HCT116 (cell line): Measurements from ENCODE around the gene DHRS12. TPM values are rescaled to one million over a fixed set of nuclear protein-coding genes. Genes with fewer than 3 reads are reported as not detected.

Experiments used
- ATAC-seq: fragments of 200-7000 bp; cut with Tn5 transposase; 2 replicates; pipeline ENCODE4 v1.9.1; 2020; ENCODE audit warnings: mild to moderate bottlenecking, moderate library complexity
- BruUV-seq: library from RNA; stranded (reverse); fragments of 400-500 nt; replicated peaks from 2 replicates; lab custom pipeline; 2021; lab: Mats Ljungman, UMichigan
- CTCF ChIA-PET: fragments of 300-600 bp; sonication (Branson Sonifier 250); formaldehyde crosslinking; loops from one replicate; lab custom pipeline; 2021; ENCODE audit warnings: antibody characterized with exemption; lab: Charles Lee
- POLR2A ChIA-PET: fragments of 300-600, 350-600 bp; sonication (Branson Sonifier 250); formaldehyde crosslinking; loops from one replicate; lab custom pipeline; 2021; ENCODE audit warnings: antibody characterized with exemption; lab: Charles Lee
- RAD21 ChIA-PET, 2 experiments: fragments of 300-600 bp; sonication (Branson Sonifier 250); formaldehyde crosslinking; loops; one replicate each; lab custom pipeline; 2023; ENCODE audit warnings: low total read pairs in 2 of 2; ENCODE audit not compliant: uncharacterized antibody in 2 of 2, unreplicated experiment in 2 of 2, low non-redundant PET in 1 of 2; lab: Charles Lee
- DNase-seq: peaks from one replicate; pipeline ENCODE4 v3.0.0-alpha.2; 2010; ENCODE audit warnings: low read depth, low spot score
- H2AFZ ChIP-seq: fragments of 200-600 bp; shearing (Covaris generic), sonication (generic); 2 replicates; pipeline ENCODE4 v1.6.1; 2017; ENCODE audit warnings: low read depth, mixed run types, mixed read lengths, antibody characterized with exemption, low read length; ENCODE audit not compliant: poor library complexity, severe bottlenecking
- H3K27ac ChIP-seq: 2 replicates; pipeline ENCODE4 v1.5.1; 2012; ENCODE audit warnings: low read depth, low read length
- H3K27me3 ChIP-seq: fragments of 200-600 bp; sonication (generic); 2 replicates; pipeline ENCODE4 v1.6.1; 2016; ENCODE audit warnings: mixed run types, low read length, mixed read lengths; ENCODE audit not compliant: insufficient read depth
- H3K36me3 ChIP-seq, 2 experiments: fragments of 200-500 bp in 1 of 2; fragments of 200-600 bp in 1 of 2; sonication (Bioruptor generic) in 1 of 2; sonication (generic) in 1 of 2; 2 replicates each; pipeline versions ENCODE4 v1.5.1 to v1.6.1; 2014 to 2016; ENCODE audit warnings: low read length in 2 of 2, inconsistent platforms in 1 of 2, mixed read lengths in 1 of 2, mixed run types in 1 of 2; ENCODE audit not compliant: insufficient read depth in 2 of 2, control insufficient read depth in 1 of 2
- H3K4me1 ChIP-seq, 2 experiments: fragments of 200-600 bp in 1 of 2; sonication (generic) in 1 of 2; 2 replicates each; pipeline versions ENCODE4 v1.5.1 to v1.6.1; 2012 to 2017; ENCODE audit warnings: low read length in 2 of 2, inconsistent platforms in 1 of 2, mild to moderate bottlenecking in 1 of 2, mixed read lengths in 1 of 2, mixed run types in 1 of 2, moderate library complexity in 1 of 2; ENCODE audit not compliant: insufficient read depth in 2 of 2, control insufficient read depth in 1 of 2
- H3K4me2 ChIP-seq: fragments of 200-600 bp; sonication (generic); 2 replicates; pipeline ENCODE4 v1.6.1; 2017; ENCODE audit warnings: mixed run types, low read length, mixed read lengths
- H3K4me3 ChIP-seq, 2 experiments: fragments of 200-600 bp in 1 of 2; sonication (generic) in 1 of 2; replicated peaks in 1 of 2; 2 replicates each; pipeline ENCODE4 v1.5.1; 2011 to 2016; ENCODE audit warnings: low read length in 2 of 2, control low read depth in 1 of 2, low read depth in 1 of 2, mild to moderate bottlenecking in 1 of 2, mixed read lengths in 1 of 2, mixed run types in 1 of 2
- H3K79me2 ChIP-seq: fragments of 200-600 bp; sonication (generic); 2 replicates; pipeline ENCODE4 v1.6.1; 2017; ENCODE audit warnings: mild to moderate bottlenecking, mixed run types, low read length, moderate library complexity, mixed read lengths; ENCODE audit not compliant: insufficient read depth
- H3K9ac ChIP-seq: fragments of 200-600 bp; sonication (generic); 2 replicates; pipeline ENCODE4 v1.6.1; 2016; ENCODE audit warnings: low read length, mixed read lengths
- H3K9me2 ChIP-seq: fragments of 200-600 bp; sonication (generic), shearing (Covaris generic); 2 replicates; pipeline ENCODE4 v1.6.1; 2017; ENCODE audit warnings: mixed run types, mild to moderate bottlenecking, moderate library complexity; ENCODE audit not compliant: insufficient read depth
- H3K9me3 ChIP-seq, 2 experiments: fragments of 200-500 bp in 1 of 2; fragments of 200-600 bp in 1 of 2; sonication (Bioruptor generic) in 1 of 2; sonication (generic) in 1 of 2; 2 replicates each; pipeline ENCODE4 v1.6.1; 2014 to 2017; ENCODE audit warnings: low read length in 2 of 2, mixed read lengths in 2 of 2, inconsistent platforms in 1 of 2, low read depth in 1 of 2, mild to moderate bottlenecking in 1 of 2, mixed run types in 1 of 2, moderate library complexity in 1 of 2; ENCODE audit not compliant: control insufficient read depth in 1 of 2, insufficient read depth in 1 of 2
- H4K20me1 ChIP-seq: fragments of 200-600 bp; sonication (generic), shearing (Covaris generic); 2 replicates; pipeline ENCODE4 v1.6.1; 2017; ENCODE audit warnings: mixed run types, mild to moderate bottlenecking, moderate library complexity; ENCODE audit not compliant: insufficient read depth
- ATF3 ChIP-seq: IDR thresholded peaks from 2 replicates; pipeline ENCODE4 v1.6.1; 2012
- CBX3 ChIP-seq: IDR thresholded peaks from 2 replicates; pipeline ENCODE4 v1.6.1; 2012; ENCODE audit warnings: low read depth
- EZH2phosphoT487 ChIP-seq: fragments of 200-600 bp; IDR thresholded peaks from 2 replicates; pipeline ENCODE4 v1.6.1; 2018; ENCODE audit warnings: antibody characterized with exemption, borderline replicate concordance
- POLR2AphosphoS5 ChIP-seq: IDR thresholded peaks from 2 replicates; pipeline ENCODE4 v1.6.1; 2011; ENCODE audit warnings: mild to moderate bottlenecking, low read depth, low read length, moderate library complexity
- SIN3A ChIP-seq: IDR thresholded peaks from 2 replicates; pipeline ENCODE4 v1.6.1; 2012; ENCODE audit warnings: low read depth
- TCF7L2 ChIP-seq: IDR thresholded peaks from 2 replicates; pipeline ENCODE4 v1.7.0; 2011; ENCODE audit warnings: borderline replicate concordance, inconsistent platforms; ENCODE audit not compliant: insufficient read depth, insufficient read length; ENCODE audit errors: extremely low read depth
- YY1 ChIP-seq: IDR thresholded peaks from 2 replicates; pipeline ENCODE4 v1.6.1; 2011; ENCODE audit warnings: low read length, low read depth, moderate library complexity, mild to moderate bottlenecking; ENCODE audit not compliant: insufficient replicate concordance; ENCODE audit errors: extremely low read depth
- ZNF274 ChIP-seq: fragments of 200-500 bp; sonication (Bioruptor generic); IDR thresholded peaks from 2 replicates; pipeline ENCODE4 v1.6.1; 2014; ENCODE audit warnings: mild to moderate bottlenecking, low read depth, low read length, inconsistent platforms
- intact Hi-C: fragments of 100-400 bp; cut with micrococcal nuclease; formaldehyde crosslinking; loops from 2 replicates; pipeline ENCODE4 v1.10.0; 2022
- total RNA-seq: library from RNA; stranded (reverse); gene quantifications from one replicate; pipeline ENCODE4 v1.2.1, GENCODE V29; 2021; ENCODE audit not compliant: unreplicated experiment

The DHRS12 gene
- total RNA-seq, 1 experiment from 2014 or later, result 3.9 TPM

GRCh38 chr13:51848674-51849073, 44.7 kb upstream of the DHRS12 start:
- BruUV-seq, result no TSS peak
- ChIA-PET RAD21 (no interaction called here), CTCF (interaction anchor here (1.2 to 2.2 kb wide), 2 partner anchors 11 to 278 kb away, joined by 3 to 10 read pairs; no protein-coding TSS in a partner anchor), POLR2A (no interaction called here)
- no peak overlapping the region for H2AFZ ChIP-seq
- no peak overlapping the region for H3K27ac ChIP-seq
- no peak for ATAC-seq
- no peak overlapping the region for H3K9ac ChIP-seq
- no peaks in the 10 kb centered on the region for H4K20me1 ChIP-seq
- H3K4me2 ChIP-seq, result no peak overlapping the region
- H3K4me1 ChIP-seq, result peaks cover 3 to 14% of the 10 kb centered on the region in 2 experiments; a peak in 3 of 4 replicates
- no peaks in the 10 kb centered on the region for H3K27me3 ChIP-seq
- no peaks in the 10 kb centered on the region for H3K36me3 ChIP-seq
- TF ChIP-seq SIN3A, result no peak
- no peak for TF ChIP-seq CBX3
- no peak for TF ChIP-seq YY1
- TF ChIP-seq TCF7L2, result no peak
- no peak overlapping the region for H3K4me3 ChIP-seq
- H3K79me2 ChIP-seq, result no peaks in the 10 kb centered on the region
- DNase-seq, result no peak
- H3K9me2 ChIP-seq, result no peaks in the 10 kb centered on the region
- H3K9me3 ChIP-seq, result no peaks in the 10 kb centered on the region
- intact Hi-C loops, result no loop called here

GRCh38 chr13:51846756-51847155, 42.8 kb upstream of the DHRS12 start:
- Histone ChIP-seq H3K27ac (no peak overlapping the region), H3K4me3 (no peak overlapping the region)
- no peak for TF ChIP-seq EZH2phosphoT487
- TF ChIP-seq ATF3, result no peak
- TF ChIP-seq POLR2AphosphoS5, result no peak
- no peak for TF ChIP-seq YY1
- TF ChIP-seq ZNF274, result no peak
- TF ChIP-seq, all 23 proteins: peak for 0
- intact Hi-C loops, result no loop called here
- H4K20me1 ChIP-seq, result no peaks in the 10 kb centered on the region
- POLR2A ChIA-PET, result no interaction called here
- no peak overlapping the region for H2AFZ ChIP-seq
- DNase-seq, result no peak
- CTCF ChIA-PET, result interaction anchor here (1.0 to 1.2 kb wide), 2 partner anchors 12 to 280 kb away, joined by 3 to 4 read pairs; no protein-coding TSS in a partner anchor
- no peak overlapping the region for H3K9ac ChIP-seq
- no peaks in the 10 kb centered on the region for H3K9me3 ChIP-seq
- no peaks in the 10 kb centered on the region for H3K36me3 ChIP-seq
- no peak overlapping the region for H3K4me2 ChIP-seq
- ATAC-seq, result no peak
- H3K4me1 ChIP-seq, result peaks cover 3 to 14% of the 10 kb centered on the region in 2 experiments; a peak in 3 of 4 replicates
- RAD21 ChIA-PET, result no interaction called here
- no peaks in the 10 kb centered on the region for H3K9me2 ChIP-seq
- no peaks in the 10 kb centered on the region for H3K27me3 ChIP-seq
- BruUV-seq, result no TSS peak
- H3K79me2 ChIP-seq, result no peaks in the 10 kb centered on the region
